HG03064 (cell line): ENCODE data around the gene CNGA1.
"Not testable (repeated sequence)": the region's sequence is repeated elsewhere in the genome, so short reads cannot be mapped to it uniquely, and the experiment has no call there.

ENCODE experiments used
- ATAC-seq: cut with Tn5 transposase; IDR thresholded peaks from one replicate; pipeline ENCODE4 v1.9.1; 2021; ENCODE audit warnings: low read depth; ENCODE audit not compliant: unreplicated experiment

The CNGA1 gene

DNA sequence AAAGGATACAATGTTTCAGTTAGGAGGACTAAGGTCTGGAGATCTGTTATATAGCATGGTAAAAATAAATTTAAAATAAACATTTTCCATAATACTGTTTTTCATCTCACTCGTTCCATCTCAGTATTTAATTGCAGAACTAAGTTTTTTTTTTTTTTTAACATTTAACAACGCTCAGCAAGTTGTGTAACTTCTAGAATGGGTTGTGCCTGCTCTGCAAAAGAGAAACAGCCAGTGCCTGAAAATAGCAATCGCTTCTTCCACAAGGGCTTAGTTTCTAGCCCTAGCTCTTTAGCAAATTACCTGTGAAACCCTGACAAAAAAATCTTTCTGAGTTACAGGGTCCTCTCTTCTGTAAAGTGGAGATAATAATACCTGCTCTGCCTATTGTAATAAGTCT lies 41.9 kb downstream of the CNGA1 start:
- no peak for ATAC-seq

DNA sequence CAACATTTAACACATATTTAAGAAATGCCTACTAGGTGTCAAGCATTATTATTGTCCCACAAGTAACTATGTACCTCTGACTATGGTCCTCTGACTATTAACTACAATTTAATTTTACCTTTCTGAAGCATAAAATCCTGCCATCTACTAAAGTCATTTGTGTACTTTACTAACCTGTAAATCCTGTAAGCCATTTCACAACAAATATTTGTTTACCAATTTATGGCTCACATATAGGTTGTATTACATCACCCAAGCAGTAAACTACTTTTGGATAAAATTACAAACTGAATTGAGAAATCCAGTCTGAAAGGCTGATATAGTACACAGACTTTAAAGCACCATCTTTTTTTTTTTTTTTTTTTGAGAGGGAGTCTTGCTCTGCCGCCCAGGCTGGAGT lies 43.8 kb downstream of the CNGA1 start:
- no peak for ATAC-seq

DNA sequence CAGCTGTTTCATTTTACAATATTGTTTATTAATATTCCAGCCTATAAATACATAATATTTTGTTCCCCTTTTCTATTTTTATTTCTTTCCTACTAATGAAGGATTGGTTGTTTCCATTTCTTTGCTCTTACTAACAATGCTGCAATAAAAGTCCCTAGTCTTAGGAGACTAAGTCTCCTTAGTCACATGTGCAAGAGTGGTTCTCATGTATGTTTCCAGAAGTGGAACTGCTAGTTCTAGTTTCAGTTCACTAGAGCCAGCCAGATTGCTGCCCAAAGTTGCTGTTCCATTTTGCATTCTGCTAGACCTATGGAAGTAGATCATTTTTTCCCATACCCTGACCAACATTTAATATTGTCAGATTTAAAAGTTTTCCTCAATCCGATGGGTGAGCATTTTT lies 44.3 kb downstream of the CNGA1 start:
- no peak for ATAC-seq

DNA sequence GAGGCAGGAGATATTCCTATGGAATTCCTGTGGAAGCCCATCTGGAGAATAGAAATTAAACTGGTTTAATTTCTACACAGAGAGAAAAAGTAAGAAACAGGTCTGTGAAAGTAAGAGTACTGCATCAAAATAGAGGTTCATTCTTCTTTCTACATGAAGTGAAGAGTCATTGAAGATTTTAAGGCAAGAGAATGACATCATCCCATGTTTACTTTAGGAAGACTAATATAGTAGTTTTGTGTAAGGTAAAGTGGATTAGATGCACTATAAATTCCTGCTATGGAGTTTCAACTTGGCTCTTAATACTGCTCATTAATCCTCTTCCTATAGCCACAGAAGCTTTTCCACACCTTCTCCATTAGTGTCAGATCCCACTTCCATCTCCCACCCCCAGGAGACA lies 47.6 kb downstream of the CNGA1 start:
- ATAC-seq: no peak

DNA sequence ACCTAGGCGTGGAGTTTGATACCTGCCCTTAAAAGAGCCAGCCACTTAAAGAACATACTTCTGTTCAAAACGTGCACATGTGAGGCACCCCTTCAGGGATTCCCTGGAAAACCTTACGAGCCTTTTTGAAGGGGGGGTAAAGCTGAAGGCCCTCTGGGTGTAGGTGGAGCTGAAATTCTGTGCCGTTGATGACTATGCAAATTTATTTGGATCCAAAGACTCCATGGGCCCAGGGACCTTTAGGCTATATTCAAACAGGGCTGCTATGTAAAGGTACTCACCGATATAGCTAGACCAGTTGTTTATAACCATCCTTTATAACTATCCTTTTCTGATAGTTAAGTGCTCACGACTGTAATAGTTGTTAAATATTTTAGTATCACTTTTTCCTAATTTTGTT lies 61.8 kb downstream of the CNGA1 start:
- no peak for ATAC-seq

DNA sequence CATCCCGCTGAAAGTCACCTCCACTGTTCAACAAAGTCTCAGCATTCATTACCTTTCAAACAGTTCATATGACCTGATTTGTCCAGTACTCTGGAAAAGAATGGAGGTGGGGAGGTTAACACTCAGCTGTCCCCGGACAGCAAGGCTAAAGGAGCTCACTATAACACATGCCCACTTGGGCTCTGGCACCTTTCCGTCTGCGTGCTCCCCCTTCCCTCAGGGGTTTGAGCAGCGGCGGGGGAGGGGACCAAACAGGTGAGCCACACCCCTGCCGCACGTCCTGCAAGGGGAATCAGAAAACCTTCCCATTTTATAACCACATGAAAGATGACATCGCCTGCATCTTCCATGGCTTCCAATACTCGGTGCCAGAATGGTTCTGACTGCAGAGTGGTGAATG lies 62.2 kb downstream of the CNGA1 start:
- ATAC-seq: no peak

DNA sequence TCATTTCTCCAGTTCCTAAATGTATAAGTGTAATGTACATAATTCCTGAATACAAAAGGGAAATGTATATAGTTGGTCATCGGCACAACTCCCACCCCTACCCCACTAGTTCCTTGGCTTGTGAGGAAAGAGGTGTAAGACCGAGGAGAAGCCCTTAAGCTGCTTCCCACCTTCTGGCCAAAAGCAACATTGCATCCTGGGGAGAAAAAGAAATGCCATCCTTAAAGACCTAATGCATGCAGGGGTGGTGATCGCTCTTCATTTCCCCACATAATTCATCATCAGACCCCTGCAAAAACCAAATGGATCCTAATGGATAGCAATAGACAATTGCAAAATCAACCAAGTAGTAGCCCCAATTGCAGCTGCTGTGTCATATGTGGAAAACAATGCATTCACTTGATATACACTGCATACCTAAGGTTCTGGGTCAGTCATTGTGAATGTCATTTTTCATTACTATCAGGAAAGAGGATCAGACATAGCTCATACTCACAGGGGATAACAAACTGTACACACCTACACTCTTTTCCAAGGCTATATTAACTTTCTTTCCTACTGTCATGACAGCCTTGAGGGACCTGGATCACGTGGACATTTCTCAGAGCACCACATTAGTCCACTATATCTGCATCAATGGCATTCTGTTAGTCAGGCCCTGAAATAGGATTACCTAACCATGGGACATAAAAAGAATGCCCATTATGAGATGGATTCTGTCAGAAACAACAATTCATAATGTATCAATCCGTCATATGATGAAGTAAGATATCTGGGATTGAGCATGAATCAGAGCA lies 70.4 kb downstream of the CNGA1 start:
- ATAC-seq: no peak

DNA sequence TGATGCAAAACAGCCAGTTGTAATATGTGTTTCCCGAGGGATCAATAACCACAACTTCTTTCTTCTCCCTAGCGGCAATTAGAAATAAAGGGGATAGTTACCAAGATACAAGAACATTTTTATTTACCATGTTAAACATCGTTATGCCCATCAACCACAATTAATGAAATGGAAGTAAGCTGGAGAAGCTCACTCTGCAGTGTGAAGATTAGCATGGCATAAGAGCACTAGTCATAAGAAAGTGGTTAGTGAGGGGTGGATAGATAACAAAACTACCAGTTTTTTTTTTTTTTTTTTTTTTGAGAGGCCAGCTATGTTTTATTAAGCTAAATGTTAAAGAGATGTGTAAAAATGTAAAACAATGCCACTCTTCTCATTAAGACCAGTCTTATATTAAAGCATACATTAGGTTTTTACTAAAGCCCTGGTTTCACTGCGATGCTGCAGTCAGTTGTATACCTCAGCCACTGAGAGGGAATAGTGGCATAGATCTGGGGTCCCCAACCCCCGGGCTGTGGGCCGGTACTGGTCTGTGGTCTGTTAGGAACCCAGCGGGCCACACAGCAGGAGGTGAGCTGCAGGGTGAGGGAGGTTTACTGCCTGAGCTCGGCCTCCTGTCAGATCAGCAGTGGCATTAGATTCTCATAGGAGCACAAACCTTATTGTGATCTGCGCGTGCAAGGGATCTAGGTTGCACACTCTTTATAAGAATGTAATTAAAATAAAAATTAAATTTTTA lies 74.2 kb downstream of the CNGA1 start:
- no peak for ATAC-seq

DNA sequence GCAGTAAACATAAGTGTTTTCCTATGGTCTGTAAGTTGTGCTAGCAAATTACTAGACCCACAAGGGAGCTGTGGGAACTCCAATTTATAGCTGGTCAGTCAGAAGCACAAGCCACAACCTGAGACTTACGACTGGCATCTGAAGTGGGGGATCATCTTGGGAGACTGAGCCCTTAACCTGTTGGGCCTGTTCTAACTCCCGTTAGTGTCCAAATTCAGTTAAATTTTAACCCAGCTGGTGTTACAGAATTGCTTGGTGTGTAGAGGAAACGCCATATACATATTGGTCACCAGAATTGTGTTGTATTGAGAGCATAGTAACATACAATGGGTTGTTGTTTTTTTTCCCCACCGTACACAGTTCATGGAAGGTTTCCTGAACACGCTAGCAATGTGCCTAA lies 77.0 kb downstream of the CNGA1 start:
- no peak for ATAC-seq

DNA sequence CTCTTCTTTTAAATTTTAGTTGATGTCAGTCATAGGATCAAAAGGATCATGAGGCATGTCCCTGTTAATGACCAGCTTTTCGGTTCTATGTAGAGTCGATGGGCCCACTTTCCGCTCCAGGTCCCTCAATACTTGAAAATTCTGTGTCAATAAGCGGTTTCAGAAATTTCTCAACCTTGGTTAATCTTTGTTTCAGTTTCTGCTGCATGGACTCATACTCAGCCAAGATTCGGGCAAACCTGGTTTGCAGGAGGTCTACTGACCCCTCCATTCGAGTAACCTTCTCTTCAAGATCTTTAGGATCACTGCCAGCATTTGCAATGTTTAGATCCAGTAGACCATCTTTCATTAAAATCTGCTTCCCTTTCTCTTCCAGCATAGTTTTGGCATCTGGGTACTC lies 80.1 kb downstream of the CNGA1 start:
- no peak for ATAC-seq

DNA sequence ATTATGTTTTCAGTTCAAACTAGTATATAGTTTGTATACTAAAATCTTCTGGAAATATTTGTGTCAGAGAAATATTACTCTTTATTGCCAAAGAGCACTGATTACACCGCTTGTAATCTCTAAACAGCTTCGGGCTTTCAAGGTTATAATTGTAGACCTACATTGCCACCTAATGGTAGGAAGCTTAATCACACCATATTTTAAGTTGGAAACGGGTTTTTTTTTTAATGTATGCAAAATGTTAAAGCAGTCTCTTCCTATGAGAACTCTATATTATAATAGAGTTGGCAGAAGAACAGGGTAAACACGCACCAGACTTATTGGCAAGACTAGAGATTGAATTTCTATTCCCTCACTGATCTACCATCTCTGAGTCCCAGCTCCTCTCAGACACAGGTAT lies 82.6 kb downstream of the CNGA1 start:
- no peak for ATAC-seq

DNA sequence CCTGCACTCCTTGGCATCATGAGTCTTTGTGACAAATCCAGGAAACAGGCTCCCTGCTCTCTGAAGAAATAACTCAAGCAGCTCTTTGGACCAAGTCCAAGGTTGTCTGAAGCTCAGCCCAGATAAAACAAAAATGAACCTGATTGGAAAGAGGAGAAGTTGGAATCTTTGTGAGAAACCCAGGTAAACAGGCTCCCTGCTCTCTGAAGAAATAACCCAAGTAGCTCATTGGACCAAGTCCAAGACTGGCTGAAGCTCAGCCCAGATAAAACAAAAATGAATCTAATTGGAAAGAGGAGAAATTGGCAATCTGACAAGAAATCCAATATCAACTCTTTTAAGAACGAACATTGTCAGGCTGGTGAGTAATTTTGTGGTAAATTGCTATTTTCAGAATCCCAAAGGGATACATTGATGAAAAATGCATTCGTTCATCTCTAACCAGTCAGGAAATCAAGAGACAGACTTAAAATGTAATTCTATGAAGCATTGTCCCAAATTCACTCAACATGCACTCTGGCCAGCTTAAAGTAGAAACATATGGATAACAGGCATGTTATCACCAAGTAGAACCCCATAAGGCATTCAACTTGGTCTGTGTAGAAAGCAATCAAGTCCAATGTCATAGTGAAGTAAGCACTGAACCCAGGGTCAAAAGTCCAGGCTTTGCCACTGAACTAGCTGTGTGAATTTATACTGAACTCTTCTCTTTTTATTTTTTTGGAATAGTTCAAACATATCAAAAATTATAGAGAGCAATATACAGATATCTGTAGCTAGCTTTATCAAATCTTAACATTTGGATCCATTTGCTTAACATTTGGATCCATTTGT lies 85.3 kb downstream of the CNGA1 start:
- no peak for ATAC-seq

DNA sequence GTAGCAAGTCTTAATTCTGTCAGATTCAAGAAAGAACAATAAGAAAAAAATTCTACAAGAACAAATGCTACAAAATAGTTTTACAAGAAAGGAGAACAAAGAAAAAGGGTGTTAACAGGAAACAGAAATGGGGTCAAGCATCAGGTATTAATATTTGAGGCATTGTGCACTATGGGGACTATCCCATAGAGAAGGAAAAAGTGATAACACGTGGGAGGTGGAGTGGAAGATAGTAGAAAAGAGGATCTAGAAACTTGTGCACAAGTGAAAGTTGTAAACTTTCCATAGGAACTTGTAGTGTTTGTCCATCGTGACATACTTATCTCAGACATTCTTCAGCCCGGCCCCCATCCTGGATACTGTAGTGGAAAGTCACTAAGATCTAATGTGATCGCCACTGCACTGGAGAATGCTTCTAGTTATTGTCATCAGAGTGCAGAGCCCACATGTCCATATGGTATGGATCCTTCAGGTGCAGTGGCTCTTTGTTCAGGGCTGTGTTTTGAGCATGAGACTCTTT lies 86.7 kb downstream of the CNGA1 start:
- ATAC-seq: no peak

DNA sequence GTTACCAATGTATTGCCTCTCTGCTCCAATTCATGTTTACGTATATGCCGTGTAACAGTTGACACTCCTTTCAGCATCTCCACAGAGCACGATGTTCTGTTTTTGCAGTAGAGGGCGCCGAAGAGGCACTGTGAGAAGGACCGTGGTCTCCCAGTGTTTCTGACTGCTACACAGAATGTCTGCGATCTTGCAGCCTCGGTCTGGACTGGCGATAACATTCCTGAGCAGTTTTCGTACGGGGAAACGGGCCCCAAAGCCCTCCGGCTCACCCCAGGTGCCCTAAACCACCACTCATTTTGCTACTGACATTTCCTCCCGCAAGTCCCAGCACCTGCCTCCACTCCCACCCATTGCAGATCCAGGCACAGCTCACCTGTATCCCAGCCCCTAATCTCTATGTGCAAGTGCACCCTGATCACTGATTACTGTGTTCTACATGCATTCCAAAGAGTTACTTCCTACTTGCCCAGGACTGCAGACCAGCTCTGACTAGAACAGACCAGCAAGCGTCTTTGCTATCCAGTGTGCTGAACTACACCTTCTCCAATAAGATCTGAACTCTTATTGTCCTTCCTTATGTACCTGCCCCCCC lies 89.7 kb downstream of the CNGA1 start:
- peak; percentile 96 for ATAC-seq

DNA sequence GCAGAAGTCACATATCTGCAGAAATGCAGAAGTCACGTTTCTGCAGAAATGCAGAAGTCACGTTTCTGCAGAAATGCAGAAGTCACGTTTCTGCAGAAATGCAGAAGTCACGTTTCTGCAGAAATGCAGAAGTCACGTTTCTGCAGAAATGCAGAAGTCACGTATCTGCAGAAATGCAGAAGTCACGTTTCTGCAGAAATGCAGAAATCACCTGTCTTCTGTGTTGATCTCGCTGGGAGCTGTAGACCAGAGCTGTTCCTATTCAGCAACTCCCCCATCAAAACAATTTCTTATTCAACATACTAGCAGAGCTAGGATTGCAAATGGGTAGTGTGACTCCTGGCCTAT lies 93.2 kb downstream of the CNGA1 start:
- not testable (repeated sequence) for ATAC-seq

DNA sequence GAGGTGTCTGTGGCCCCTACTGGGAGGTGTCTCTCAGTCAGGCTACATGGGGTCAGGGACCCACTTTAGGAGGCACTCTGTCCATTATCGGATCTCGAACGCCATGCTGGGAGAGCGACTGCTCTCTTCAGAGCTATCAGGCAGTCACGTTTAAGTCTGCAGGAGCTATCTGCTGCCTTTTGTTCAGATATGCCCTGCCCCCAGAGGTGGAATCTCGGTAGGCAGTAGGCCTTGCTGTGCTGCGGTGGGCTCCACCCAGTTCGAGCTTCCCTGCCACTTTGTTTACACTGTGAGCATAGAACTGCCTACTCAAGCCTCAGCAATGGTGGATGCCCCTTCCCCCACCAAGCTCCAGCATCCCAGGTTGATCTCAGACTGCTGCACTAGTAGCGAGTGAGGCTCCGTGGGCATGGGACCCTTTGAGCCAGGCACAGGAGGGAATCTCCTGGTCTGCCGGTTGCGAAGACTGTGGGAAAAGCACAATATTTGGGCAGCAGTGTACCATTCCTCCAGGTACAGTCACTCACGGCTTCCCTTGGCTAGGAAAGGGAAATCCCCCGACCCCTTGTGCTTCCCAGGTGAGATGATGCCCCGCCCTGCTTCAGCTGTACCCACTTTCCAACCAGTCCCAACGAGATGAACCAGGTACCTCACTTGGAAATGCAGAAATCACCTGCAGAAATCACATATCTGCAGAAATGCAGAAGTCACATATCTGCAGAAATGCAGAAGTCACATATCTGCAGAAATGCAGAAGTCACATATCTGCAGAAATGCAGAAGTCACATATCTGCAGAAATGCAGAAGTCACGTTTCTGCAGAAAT lies 93.8 kb downstream of the CNGA1 start:
- not testable (repeated sequence) for ATAC-seq

DNA sequence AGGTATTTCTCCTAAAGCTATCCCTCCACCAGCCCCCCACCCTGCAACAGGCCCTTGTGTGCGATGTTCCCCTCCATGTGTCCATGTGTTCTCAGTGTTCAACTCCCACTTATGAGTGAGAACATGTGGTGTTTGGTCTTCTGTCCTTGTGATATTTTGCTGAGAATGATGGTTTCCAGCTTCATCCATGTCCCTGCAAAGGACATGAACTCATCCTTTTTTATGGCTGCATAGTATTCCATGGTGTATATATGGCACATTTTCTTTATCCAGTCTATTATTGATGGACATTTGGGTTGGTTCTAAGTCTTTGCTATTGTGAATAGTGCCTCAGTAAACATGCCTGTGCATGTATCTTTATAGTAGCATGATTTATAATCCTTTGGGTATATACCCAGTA lies 99.3 kb downstream of the CNGA1 start:
- ATAC-seq: not testable (repeated sequence)

DNA sequence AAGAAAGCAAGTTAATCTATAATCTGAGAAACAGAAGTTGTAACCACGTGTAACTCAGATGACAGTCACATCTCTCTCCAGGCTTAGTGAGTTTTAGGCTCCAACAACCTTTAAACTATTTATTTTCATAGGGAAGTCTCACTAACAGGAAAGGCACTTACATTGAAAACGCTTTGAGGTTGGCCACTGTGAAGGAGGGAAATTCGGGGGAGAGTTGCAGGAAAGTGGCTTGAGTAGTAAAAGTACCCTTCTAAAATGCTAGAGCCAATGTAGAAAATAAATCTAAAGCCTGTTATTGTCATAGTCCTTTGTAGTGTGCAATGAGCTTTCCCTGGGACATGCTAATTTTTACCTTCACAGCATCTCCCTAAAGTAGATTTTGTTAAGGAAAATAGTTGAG lies 101.1 kb downstream of the CNGA1 start:
- no peak for ATAC-seq

DNA sequence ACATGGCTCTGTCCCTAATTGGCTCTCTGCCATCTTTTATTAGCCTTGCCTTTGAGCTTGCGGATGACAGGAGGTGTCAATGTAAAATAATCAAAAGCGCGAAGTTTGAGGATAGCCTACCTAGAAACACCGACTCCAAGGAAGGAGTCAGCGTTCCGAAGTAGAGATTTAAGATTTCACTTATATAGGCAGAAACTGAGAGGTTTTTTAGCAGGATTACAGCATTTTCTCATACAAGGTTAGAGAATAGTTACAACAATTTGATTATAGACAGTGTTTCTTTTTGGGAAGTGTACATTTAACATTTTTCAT lies 101.6 kb downstream of the CNGA1 start:
- peak; percentile 25 for ATAC-seq
